ENCODE data around the gene RAC2.

RAC2 gene

GRCh38 chr22:37243402-37244113 lies 511 bp downstream of the RAC2 start:
- no peak overlapping the region for H3K9ac ChIP-seq
- H3K9me3 ChIP-seq (ENCODE audit: control insufficient read depth, low read length), result no peaks in the 10 kb centered on the region
- H3K36me3 ChIP-seq (ENCODE audit: control insufficient read depth, insufficient read depth, low read length), result no peaks in the 10 kb centered on the region
- H3K4me1 ChIP-seq, result no peaks in the 10 kb centered on the region
- H3K4me2 ChIP-seq (ENCODE audit: low read length), result no peak overlapping the region
- H2AFZ ChIP-seq, result no peak overlapping the region
- no peak for TF ChIP-seq CTCF (IDR thresholded peaks at IDR 0.05)
- no peak overlapping the region for H3K4me3 ChIP-seq (ENCODE audit: low read depth, low read length)
- H3K27me3 ChIP-seq (ENCODE audit: control insufficient read depth, insufficient read depth, low read length), result no peaks in the 10 kb centered on the region
- H3K79me2 ChIP-seq, result no peaks in the 10 kb centered on the region
- no peak overlapping the region for H3K27ac ChIP-seq

GRCh38 chr22:37242395-37242918 lies 1.6 kb downstream of the RAC2 start:
- Histone ChIP-seq H3K79me2 (no peaks in the 10 kb centered on the region), H3K4me3 (ENCODE audit: low read depth, low read length) (no peak overlapping the region), H3K27me3 (ENCODE audit: control insufficient read depth, insufficient read depth, low read length) (no peaks in the 10 kb centered on the region), H3K36me3 (ENCODE audit: control insufficient read depth, insufficient read depth, low read length) (no peaks in the 10 kb centered on the region), H2AFZ (no peak overlapping the region), H3K4me2 (ENCODE audit: low read length) (no peak overlapping the region), H3K9ac (no peak overlapping the region), H3K4me1 (no peaks in the 10 kb centered on the region), H3K9me3 (ENCODE audit: control insufficient read depth, low read length) (no peaks in the 10 kb centered on the region), H3K27ac (no peak overlapping the region)
- TF ChIP-seq CTCF (IDR thresholded peaks at IDR 0.05), result no peak

- Histone ChIP-seq H3K27me3 (ENCODE audit: control insufficient read depth, insufficient read depth, low read length) (no peaks in the 10 kb centered on the region), H2AFZ (no peak overlapping the region), H3K27ac (no peak overlapping the region), H3K4me1 (no peaks in the 10 kb centered on the region), H3K36me3 (ENCODE audit: control insufficient read depth, insufficient read depth, low read length) (no peaks in the 10 kb centered on the region), H3K4me3 (ENCODE audit: low read depth, low read length) (no peak overlapping the region), H3K79me2 (no peaks in the 10 kb centered on the region), H3K4me2 (ENCODE audit: low read length) (no peak overlapping the region), H3K9me3 (ENCODE audit: control insufficient read depth, low read length) (no peaks in the 10 kb centered on the region), H3K9ac (no peak overlapping the region)
- TF ChIP-seq CTCF (IDR thresholded peaks at IDR 0.05), result no peak
Measured at GRCh38 chr22:37241351-37242142, 2.5 kb downstream of the RAC2 start.

- Histone ChIP-seq H3K9me3 (ENCODE audit: control insufficient read depth, low read length) (no peaks in the 10 kb centered on the region), H3K27ac (no peak overlapping the region), H3K9ac (no peak overlapping the region), H3K4me3 (ENCODE audit: low read depth, low read length) (no peak overlapping the region), H3K4me1 (no peaks in the 10 kb centered on the region), H3K4me2 (ENCODE audit: low read length) (no peak overlapping the region), H3K79me2 (no peaks in the 10 kb centered on the region), H2AFZ (no peak overlapping the region), H3K36me3 (ENCODE audit: control insufficient read depth, insufficient read depth, low read length) (no peaks in the 10 kb centered on the region), H3K27me3 (ENCODE audit: control insufficient read depth, insufficient read depth, low read length) (no peaks in the 10 kb centered on the region)
- TF ChIP-seq CTCF (IDR thresholded peaks at IDR 0.05), result no peak
Measured at GRCh38 chr22:37240941-37241320, 3.1 kb downstream of the RAC2 start.
